Vagina (tissue), 2 donors: ENCODE data around the gene IFNA1. TPM values are rescaled to one million over a fixed set of nuclear protein-coding genes. Genes with fewer than 3 reads are reported as not detected.

Experiments
- DNase-seq, 2 donors: peaks; one replicate each; pipeline ENCODE4 v3.0.0-alpha.2; 2017; ENCODE audit errors: extremely low spot score in 2 of 2
- H3K27ac ChIP-seq: fragments of 200-600 bp; sonication (generic); one replicate; pipeline ENCODE4 v1.5.1; 2019
- H3K27me3 ChIP-seq: fragments of 200-600 bp; sonication (generic); one replicate; pipeline ENCODE4 v1.5.1; 2019
- H3K36me3 ChIP-seq, 2 donors: fragments of 200-600 bp; sonication (generic); one replicate each; pipeline ENCODE4 v1.5.1; 2017 to 2019
- H3K4me1 ChIP-seq: fragments of 200-600 bp; sonication (generic); one replicate; pipeline ENCODE4 v1.5.1; 2019
- H3K4me3 ChIP-seq, 2 donors: fragments of 200-600 bp; sonication (generic); 1 replicate in 1 of 2; 2 replicates in 1 of 2; pipeline ENCODE4 v1.5.1; 2016 to 2019
- H3K9me3 ChIP-seq: fragments of 200-600 bp; sonication (generic); one replicate; pipeline ENCODE4 v1.5.1; 2019
- POLR2A ChIP-seq, 2 donors: fragments of 450-650 bp; IDR thresholded peaks; one replicate each; pipeline ENCODE4 v1.6.1; 2017; ENCODE audit warnings: antibody characterized with exemption in 2 of 2, mild to moderate bottlenecking in 2 of 2, moderate library complexity in 2 of 2
- POLR2AphosphoS5 ChIP-seq, 2 donors: sonication (generic); formaldehyde crosslinking; IDR thresholded peaks; one replicate each; pipeline ENCODE4 v1.9.0; 2017; ENCODE audit warnings: antibody characterized with exemption in 2 of 2, mild to moderate bottlenecking in 2 of 2, low read depth in 1 of 2; ENCODE audit not compliant: insufficient read depth in 1 of 2
- intact Hi-C: fragments of 100-400 bp; cut with DNase I; formaldehyde crosslinking; loops from one replicate; pipeline ENCODE4 v1.15.1; 2023
- total RNA-seq: library from RNA; depleted of rRNA; stranded (reverse); fragments of >200 nt; gene quantifications from one replicate; pipeline ENCODE4 v1.2.3, GENCODE V29; 2016
- TF ChIP-seq, protein P1 (sequence below), 3 experiments: fragments of 450-650 bp in 2 of 3; fragments of 200-600 bp in 1 of 3; sonication (generic) in 1 of 3; IDR thresholded peaks; one replicate each; pipeline ENCODE4 v1.5.1; 2017 to 2019; ENCODE audit warnings: antibody characterized with exemption in 3 of 3, mild to moderate bottlenecking in 2 of 3, moderate library complexity in 2 of 3

Gene IFNA1
- total RNA-seq, 1 donor from 2014 or later = not detected

DNA sequence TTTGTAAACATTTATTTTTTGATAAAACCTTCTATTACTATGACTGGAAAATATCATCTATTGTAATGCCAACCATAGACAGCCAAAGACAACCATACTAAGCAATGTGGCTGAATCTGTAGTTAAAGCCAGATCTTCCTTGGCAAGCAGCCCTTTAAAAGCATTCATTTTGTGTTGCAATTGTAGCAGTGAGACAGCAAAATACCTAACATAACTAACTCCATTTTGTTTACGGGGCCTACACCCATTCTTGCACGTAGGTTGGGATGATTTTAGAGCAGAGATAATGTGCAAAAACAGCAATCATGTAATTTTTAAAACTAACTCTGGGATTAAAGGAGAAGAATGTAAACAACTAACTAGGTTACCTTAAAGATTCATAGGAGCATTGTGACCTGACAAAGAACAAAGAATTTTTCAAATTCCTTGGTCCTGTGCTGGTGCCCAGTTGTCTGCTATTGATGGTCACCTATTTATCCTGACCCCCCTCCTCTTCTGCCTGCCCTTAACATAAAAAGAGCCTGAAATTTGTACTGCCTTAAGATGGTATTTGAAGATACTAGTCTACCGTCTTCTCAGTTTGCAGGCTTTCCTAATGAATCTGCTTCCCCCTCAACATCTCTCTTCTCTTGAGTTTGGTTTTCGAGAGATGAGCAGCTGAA is 10.6 kb downstream of the IFNA1 start:
- Histone ChIP-seq H3K4me1 (no peaks in the 10 kb centered on the region), H3K9me3 (no peaks in the 10 kb centered on the region), H3K27ac (no peak overlapping the region), H3K27me3 (no peaks in the 10 kb centered on the region), H3K4me3 (no peak overlapping the region), H3K36me3 (no peaks in the 10 kb centered on the region)
- intact Hi-C loops = no loop called here
- TF ChIP-seq POLR2AphosphoS5 (IDR thresholded peaks at IDR 0.05; ENCODE audit: insufficient read depth in 1 of 2, low read depth in 1 of 2) = no peak
- no peak for TF ChIP-seq POLR2A (IDR thresholded peaks at IDR 0.05)
- TF ChIP-seq, protein P1, sequence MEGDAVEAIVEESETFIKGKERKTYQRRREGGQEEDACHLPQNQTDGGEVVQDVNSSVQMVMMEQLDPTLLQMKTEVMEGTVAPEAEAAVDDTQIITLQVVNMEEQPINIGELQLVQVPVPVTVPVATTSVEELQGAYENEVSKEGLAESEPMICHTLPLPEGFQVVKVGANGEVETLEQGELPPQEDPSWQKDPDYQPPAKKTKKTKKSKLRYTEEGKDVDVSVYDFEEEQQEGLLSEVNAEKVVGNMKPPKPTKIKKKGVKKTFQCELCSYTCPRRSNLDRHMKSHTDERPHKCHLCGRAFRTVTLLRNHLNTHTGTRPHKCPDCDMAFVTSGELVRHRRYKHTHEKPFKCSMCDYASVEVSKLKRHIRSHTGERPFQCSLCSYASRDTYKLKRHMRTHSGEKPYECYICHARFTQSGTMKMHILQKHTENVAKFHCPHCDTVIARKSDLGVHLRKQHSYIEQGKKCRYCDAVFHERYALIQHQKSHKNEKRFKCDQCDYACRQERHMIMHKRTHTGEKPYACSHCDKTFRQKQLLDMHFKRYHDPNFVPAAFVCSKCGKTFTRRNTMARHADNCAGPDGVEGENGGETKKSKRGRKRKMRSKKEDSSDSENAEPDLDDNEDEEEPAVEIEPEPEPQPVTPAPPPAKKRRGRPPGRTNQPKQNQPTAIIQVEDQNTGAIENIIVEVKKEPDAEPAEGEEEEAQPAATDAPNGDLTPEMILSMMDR (IDR thresholded peaks at IDR 0.05) = no peak
- DNase-seq = no peak

DNA sequence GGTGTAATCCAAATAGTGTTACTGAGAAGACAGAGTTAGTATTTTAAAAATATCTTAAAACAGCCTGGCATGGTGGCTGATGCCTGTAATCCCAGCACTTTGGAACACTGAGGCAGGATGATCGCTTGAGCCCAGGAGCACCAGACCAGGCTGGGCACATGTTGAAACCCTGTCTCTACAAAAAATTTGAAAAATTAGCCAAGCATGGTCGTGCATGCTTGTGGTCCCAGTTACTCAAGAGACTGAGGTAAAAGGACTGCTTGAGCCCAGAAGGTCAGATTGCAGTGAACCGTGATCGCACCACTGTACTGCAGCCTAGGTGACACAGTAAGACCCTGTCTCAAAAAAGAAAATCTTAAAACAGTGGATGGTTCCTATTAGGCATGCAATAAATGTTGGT is 12.4 kb downstream of the IFNA1 start:
- TF ChIP-seq POLR2AphosphoS5 (IDR thresholded peaks at IDR 0.05; ENCODE audit: insufficient read depth in 1 of 2, low read depth in 1 of 2) = no peak
- TF ChIP-seq POLR2A (IDR thresholded peaks at IDR 0.05) = no peak
- TF ChIP-seq, protein P1 (IDR thresholded peaks at IDR 0.05) = no peak
- no peaks in the 10 kb centered on the region for H3K27me3 ChIP-seq
- no peak overlapping the region for H3K27ac ChIP-seq
- no peaks in the 10 kb centered on the region for H3K36me3 ChIP-seq
- no peaks in the 10 kb centered on the region for H3K9me3 ChIP-seq
- no peak for DNase-seq
- no peaks in the 10 kb centered on the region for H3K4me1 ChIP-seq
- H3K4me3 ChIP-seq = no peak overlapping the region
- intact Hi-C loops = no loop called here

DNA sequence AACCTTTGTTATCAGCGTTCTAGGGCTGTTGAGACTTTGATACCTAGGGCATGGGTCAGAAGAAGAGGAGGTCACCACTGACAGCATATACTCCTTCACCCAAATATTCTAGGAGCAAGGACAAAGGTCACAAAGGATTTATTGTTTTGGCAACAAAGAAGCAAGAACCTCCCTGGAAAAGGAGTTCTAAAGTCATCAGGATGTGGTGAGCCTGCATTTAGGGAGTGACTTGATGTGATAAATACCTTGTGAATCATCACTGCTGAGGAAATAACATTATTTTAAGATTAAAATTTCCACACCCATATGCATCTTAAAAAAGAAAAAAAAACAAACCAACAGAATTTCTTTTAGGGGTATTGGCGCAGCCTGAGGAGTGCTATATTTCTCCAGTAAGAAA is 13.9 kb downstream of the IFNA1 start:
- no peak for TF ChIP-seq POLR2AphosphoS5 (IDR thresholded peaks at IDR 0.05; ENCODE audit: insufficient read depth in 1 of 2, low read depth in 1 of 2)
- TF ChIP-seq, protein P1 (IDR thresholded peaks at IDR 0.05) = no peak
- TF ChIP-seq POLR2A (IDR thresholded peaks at IDR 0.05) = no peak
- Histone ChIP-seq H3K9me3 (no peaks in the 10 kb centered on the region), H3K4me3 (no peak overlapping the region), H3K4me1 (no peaks in the 10 kb centered on the region), H3K27ac (no peak overlapping the region), H3K27me3 (no peaks in the 10 kb centered on the region), H3K36me3 (no peaks in the 10 kb centered on the region)
- intact Hi-C loops = no loop called here
- DNase-seq = no peak

DNA sequence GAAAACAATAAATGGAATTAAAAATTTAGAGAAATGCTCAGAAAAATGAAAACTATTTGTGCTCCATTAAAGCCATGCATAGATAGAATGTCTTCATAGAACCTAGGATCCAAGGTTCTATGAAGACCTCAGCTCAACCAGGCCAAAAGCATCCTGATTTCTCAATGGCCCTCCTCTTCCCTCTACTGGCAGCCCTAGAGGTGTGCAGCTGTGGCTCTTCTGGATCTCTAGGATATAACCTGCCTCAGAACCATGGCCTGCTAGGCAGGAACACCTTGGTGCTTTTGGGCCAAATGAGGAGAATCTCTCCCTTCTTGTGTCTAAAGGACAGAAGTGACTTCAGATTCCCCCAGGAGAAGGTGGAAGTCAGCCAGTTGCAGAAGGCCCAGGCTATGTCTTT is 15.1 kb downstream of the IFNA1 start:
- no peak overlapping the region for H3K27ac ChIP-seq
- no peak overlapping the region for H3K4me3 ChIP-seq
- H3K4me1 ChIP-seq = no peaks in the 10 kb centered on the region
- no peaks in the 10 kb centered on the region for H3K27me3 ChIP-seq
- intact Hi-C loops = no loop called here
- no peak for DNase-seq
- no peaks in the 10 kb centered on the region for H3K9me3 ChIP-seq
- H3K36me3 ChIP-seq = no peaks in the 10 kb centered on the region
- no peak for TF ChIP-seq POLR2AphosphoS5 (IDR thresholded peaks at IDR 0.05; ENCODE audit: insufficient read depth in 1 of 2, low read depth in 1 of 2)
- TF ChIP-seq POLR2A (IDR thresholded peaks at IDR 0.05) = no peak
- TF ChIP-seq, protein P1 (IDR thresholded peaks at IDR 0.05) = peak in 1 of 3 experiments; percentile 21

DNA sequence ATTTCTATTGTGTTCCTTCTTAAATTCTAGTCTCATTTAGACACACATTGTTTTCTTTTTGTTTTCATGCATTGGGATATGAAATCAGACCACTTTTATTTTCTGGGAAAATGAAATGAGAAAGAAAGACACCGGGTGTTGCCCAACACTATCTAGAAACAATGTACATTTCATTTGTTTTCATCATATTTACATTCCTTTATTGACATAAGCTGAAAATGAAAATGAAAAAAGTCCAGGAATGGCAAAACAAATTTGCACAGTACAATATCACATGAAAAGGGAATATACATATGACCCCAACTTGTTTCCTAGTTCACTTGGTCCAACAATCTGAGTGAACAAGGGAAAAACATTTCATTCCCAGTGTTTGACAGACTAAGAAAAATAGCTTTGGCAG is 21.1 kb downstream of the IFNA1 start:
- TF ChIP-seq, protein P1 (IDR thresholded peaks at IDR 0.05) = no peak
- TF ChIP-seq POLR2AphosphoS5 (IDR thresholded peaks at IDR 0.05; ENCODE audit: insufficient read depth in 1 of 2, low read depth in 1 of 2) = no peak
- Histone ChIP-seq H3K9me3 (no peaks in the 10 kb centered on the region), H3K4me3 (no peak overlapping the region), H3K4me1 (no peaks in the 10 kb centered on the region), H3K36me3 (no peaks in the 10 kb centered on the region), H3K27me3 (no peaks in the 10 kb centered on the region), H3K27ac (no peak overlapping the region)
- intact Hi-C loops = no loop called here
- no peak for DNase-seq
